NT2/D1 (cell line): ENCODE data around the gene CUL3.

Source experiments
- DNase-seq: peaks from one replicate; pipeline ENCODE4 v3.0.0-alpha.2; 2011; ENCODE audit warnings: low read depth, low spot score
- H3K27me3 ChIP-seq: 2 replicates; pipeline ENCODE4 v1.6.0; 2011; ENCODE audit warnings: mild to moderate bottlenecking; ENCODE audit not compliant: insufficient read length, insufficient read depth
- H3K36me3 ChIP-seq: 2 replicates; pipeline ENCODE4 v1.6.1; 2011; ENCODE audit warnings: mild to moderate bottlenecking, low read length, mixed read lengths; ENCODE audit not compliant: insufficient read depth, insufficient read length
- H3K4me1 ChIP-seq: 2 replicates; pipeline ENCODE4 v1.5.1; 2011; ENCODE audit not compliant: insufficient read depth, insufficient read length
- H3K4me3 ChIP-seq: 2 replicates; pipeline ENCODE4 v1.5.1; 2011; ENCODE audit warnings: low read depth; ENCODE audit not compliant: insufficient read length
- H3K9ac ChIP-seq: 2 replicates; pipeline ENCODE4 v1.6.0; 2011; ENCODE audit warnings: low read depth; ENCODE audit not compliant: insufficient read length
- H3K9me3 ChIP-seq: 2 replicates; pipeline ENCODE4 v1.5.1; 2011; ENCODE audit warnings: mild to moderate bottlenecking, low read length; ENCODE audit not compliant: insufficient read depth
- SUZ12 ChIP-seq: IDR thresholded peaks from 2 replicates; pipeline ENCODE4 v1.6.1; 2011; ENCODE audit not compliant: insufficient read length, insufficient read depth; ENCODE audit errors: extremely low read depth
- YY1 ChIP-seq: IDR thresholded peaks from 2 replicates; pipeline ENCODE4 v1.6.1; 2011; ENCODE audit not compliant: insufficient read length, insufficient read depth
- ZNF274 ChIP-seq: IDR thresholded peaks from 2 replicates; pipeline ENCODE4 v1.6.1; 2011; ENCODE audit warnings: mild to moderate bottlenecking, low read depth, low read length

The CUL3 gene

GRCh38 chr2:224453892-224454291, 131.3 kb downstream of the CUL3 start:
- TF ChIP-seq SUZ12 (no peak), YY1 (no peak), ZNF274 (no peak)
- no peaks in the 10 kb centered on the region for H3K36me3 ChIP-seq
- H3K4me3 ChIP-seq: no peak overlapping the region
- no peaks in the 10 kb centered on the region for H3K27me3 ChIP-seq
- no peak overlapping the region for H3K9ac ChIP-seq
- DNase-seq: no peak
- H3K4me1 ChIP-seq: no peaks in the 10 kb centered on the region
- no peaks in the 10 kb centered on the region for H3K9me3 ChIP-seq

- Histone ChIP-seq H3K4me3 (no peak overlapping the region), H3K36me3 (no peaks in the 10 kb centered on the region), H3K9ac (no peak overlapping the region), H3K27me3 (no peaks in the 10 kb centered on the region), H3K4me1 (no peaks in the 10 kb centered on the region), H3K9me3 (no peaks in the 10 kb centered on the region)
- no peak for TF ChIP-seq SUZ12
- TF ChIP-seq YY1: no peak
- no peak for TF ChIP-seq ZNF274
- DNase-seq: no peak
These were observed 135.7 kb downstream of the CUL3 start for GRCh38 chr2:224449212-224450147.

- TF ChIP-seq ZNF274 (no peak), SUZ12 (no peak), YY1 (no peak)
- no peaks in the 10 kb centered on the region for H3K4me1 ChIP-seq
- no peaks in the 10 kb centered on the region for H3K9me3 ChIP-seq
- DNase-seq: no peak
- H3K36me3 ChIP-seq: no peaks in the 10 kb centered on the region
- H3K27me3 ChIP-seq: no peaks in the 10 kb centered on the region
- no peak overlapping the region for H3K4me3 ChIP-seq
- no peak overlapping the region for H3K9ac ChIP-seq
These were observed 136.9 kb downstream of the CUL3 start for GRCh38 chr2:224448236-224448635.

GRCh38 chr2:224444783-224445182, 140.4 kb downstream of the CUL3 start:
- H3K36me3 ChIP-seq: no peaks in the 10 kb centered on the region
- no peaks in the 10 kb centered on the region for H3K27me3 ChIP-seq
- H3K4me1 ChIP-seq: no peaks in the 10 kb centered on the region
- H3K9me3 ChIP-seq: no peaks in the 10 kb centered on the region
- TF ChIP-seq ZNF274 (no peak), YY1 (no peak), SUZ12 (no peak)
- no peak overlapping the region for H3K4me3 ChIP-seq
- no peak for DNase-seq
- H3K9ac ChIP-seq: no peak overlapping the region

- no peak for DNase-seq
- Histone ChIP-seq H3K4me3 (no peak overlapping the region), H3K36me3 (no peaks in the 10 kb centered on the region), H3K9ac (no peak overlapping the region), H3K9me3 (no peaks in the 10 kb centered on the region), H3K4me1 (no peaks in the 10 kb centered on the region), H3K27me3 (no peaks in the 10 kb centered on the region)
- TF ChIP-seq ZNF274 (no peak), SUZ12 (no peak), YY1 (no peak)
These were observed 141.1 kb downstream of the CUL3 start for GRCh38 chr2:224444021-224444420.

- Histone ChIP-seq H3K27me3 (no peaks in the 10 kb centered on the region), H3K9ac (peak overlapping the region; percentile 29), H3K36me3 (no peaks in the 10 kb centered on the region), H3K9me3 (no peaks in the 10 kb centered on the region), H3K4me1 (no peaks in the 10 kb centered on the region), H3K4me3 (peak overlapping the region; percentile 41)
- no peak for DNase-seq
- TF ChIP-seq SUZ12: no peak
- TF ChIP-seq YY1: no peak
- TF ChIP-seq ZNF274: no peak
These were observed 142.8 kb downstream of the CUL3 start for GRCh38 chr2:224442071-224442967.

GRCh38 chr2:224440988-224441387, 144.2 kb downstream of the CUL3 start:
- Histone ChIP-seq H3K9ac (no peak overlapping the region), H3K4me3 (no peak overlapping the region), H3K4me1 (no peaks in the 10 kb centered on the region), H3K9me3 (peaks cover 10% of the 10 kb centered on the region; the same call in 1 of the 2 replicates), H3K36me3 (no peaks in the 10 kb centered on the region), H3K27me3 (no peaks in the 10 kb centered on the region)
- TF ChIP-seq YY1: no peak
- TF ChIP-seq ZNF274: no peak
- no peak for TF ChIP-seq SUZ12
- DNase-seq: no peak
